Bone marrow (tissue), 2 donors: ENCODE results near the gene CARNS1.
A peak's percentile ranks its signal among the peaks of the same experiment; 100 is the strongest.

Experiments used
- DNase-seq, 2 donors: peaks; one replicate each; lab custom pipeline; 2025; lab: John Stamatoyannopoulos, UW

Gene CARNS1

DNA sequence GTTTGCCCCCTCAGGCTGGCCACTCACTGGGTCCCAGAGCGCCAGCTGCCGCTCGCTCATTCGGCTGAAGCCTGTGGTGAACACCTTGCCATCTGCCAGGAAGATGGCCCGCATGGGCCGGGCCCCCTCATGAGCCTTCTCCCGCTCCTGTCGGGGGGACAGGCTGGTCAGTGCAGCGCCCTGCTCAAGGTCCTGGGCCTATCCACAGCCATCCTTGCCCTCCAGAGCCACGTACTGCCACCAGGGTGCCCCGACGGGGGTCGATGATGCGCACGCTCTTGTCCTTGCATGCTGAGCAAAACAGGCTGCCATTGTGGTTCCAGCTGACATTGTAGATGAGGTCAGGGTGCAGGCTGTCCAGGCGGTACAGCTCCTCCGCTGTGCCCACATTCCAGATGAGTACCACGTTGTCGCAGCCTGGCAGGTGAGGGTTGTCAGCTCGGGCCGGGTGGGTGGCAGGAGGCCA lies 25.7 kb downstream of the CARNS1 start:
- no peak for DNase-seq

DNA sequence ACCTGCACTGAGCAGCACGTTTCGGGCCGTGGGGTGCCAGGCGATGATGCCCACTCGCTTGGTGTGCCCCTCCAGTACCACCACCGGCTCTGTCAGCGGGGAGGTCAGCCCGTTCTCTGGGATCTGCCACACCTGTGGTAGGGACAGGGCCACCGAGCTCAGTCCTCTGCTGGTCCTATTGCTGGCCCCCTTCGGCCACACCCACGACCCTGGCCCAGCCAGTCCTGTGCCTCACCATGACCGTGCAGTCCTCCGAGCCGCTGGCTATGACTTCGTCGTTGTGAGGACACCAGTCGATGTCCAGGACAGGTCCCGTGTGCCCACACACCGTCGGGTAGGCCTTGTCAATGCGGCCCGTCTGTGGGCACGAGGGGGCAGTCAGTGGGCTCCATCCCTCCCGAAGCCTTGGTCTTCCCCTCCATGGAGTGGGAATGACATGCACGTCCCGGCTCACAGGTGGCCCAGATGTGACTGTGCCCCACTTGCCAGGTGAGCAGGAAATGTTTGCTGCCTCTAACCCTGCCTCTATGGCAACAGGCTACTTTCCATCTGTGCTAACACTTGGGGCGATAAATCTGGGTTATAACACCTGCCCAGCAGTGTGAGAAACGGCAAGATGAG lies 26.4 kb downstream of the CARNS1 start:
- no peak for DNase-seq

DNA sequence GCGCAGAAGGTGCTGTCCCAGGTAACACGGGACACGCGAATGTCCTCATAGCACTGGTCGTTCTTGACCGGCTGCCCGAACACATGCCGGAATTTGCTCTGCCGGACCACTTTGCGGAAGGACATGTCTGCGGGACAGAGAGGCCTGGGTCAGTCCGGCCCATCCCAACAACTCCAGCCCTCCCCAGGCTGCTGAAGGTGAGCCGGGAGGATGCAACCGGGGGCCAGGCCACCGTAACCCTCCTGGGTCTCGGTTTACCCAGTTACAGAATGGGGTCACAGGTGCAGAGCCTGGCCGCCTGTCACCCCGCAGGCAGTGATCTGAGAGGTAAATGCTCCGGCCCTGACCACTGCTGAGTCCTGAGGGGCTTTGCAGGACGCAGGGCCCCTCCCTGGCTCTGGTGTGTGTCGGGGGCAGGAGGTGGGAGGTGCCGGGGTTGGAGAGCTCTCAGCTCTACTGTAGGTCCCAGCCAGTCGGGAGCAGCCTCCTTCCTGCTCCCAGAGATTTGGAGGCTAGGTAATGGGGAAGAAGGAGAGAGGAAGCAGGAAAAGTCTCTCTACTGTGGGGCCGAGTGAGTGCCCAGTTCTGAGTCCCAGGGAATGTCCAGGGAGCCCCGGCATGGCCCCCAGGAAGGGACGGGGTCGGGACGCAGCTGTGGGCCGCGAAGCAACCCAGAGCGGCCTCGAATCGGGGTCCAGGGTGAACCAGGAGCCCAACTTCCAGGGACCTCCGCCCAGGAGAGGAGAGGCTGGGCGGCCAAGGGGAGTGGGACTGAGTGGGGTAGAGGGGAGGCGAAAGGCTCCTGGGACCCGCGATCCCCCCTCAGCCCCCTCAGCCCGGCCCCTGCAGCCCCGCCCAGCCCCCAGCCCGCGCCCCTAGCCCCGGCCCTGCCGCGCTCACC lies 27.3 kb downstream of the CARNS1 start:
- no peak for DNase-seq

DNA sequence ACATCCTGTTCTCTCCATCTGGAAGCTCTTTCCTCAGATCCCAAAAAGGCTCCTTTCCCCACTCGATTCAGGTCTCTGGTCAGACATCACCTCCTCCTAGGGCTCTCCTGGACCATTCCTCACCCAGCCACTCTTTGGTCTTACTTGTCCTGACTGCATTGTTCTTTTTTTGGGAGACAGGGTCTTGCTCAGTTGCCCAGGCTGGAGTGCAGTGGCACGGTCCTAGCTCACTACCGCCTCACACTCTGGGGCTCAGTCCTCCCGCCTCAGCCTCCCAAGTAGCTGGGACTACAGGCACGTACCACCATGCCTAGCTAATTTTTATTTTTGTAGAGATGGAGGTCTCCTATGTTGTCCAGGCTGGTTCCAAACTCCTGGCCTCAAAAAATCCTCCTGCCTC lies 30.0 kb downstream of the CARNS1 start:
- DNase-seq, result no peak

DNA sequence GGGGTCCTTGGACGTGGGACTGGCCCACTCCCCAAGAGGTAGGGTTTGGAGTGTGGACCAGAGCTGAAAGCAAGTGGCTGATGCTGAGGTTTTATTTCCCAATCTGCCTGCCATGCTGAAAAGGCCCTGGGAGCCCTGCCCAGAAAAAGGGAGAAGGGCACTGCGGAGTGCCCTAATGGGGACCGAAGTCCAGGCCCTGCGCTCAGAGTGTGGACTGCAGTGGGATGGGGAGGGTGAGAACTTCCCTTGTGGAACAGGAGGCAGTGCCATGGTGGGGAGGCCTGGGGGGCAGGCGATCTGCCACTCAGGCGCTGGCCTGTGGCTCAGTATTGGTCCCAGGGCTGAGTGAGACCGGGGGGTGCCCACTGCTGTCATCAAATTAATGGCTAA lies 32.7 kb downstream of the CARNS1 start:
- DNase-seq, result no peak

DNA sequence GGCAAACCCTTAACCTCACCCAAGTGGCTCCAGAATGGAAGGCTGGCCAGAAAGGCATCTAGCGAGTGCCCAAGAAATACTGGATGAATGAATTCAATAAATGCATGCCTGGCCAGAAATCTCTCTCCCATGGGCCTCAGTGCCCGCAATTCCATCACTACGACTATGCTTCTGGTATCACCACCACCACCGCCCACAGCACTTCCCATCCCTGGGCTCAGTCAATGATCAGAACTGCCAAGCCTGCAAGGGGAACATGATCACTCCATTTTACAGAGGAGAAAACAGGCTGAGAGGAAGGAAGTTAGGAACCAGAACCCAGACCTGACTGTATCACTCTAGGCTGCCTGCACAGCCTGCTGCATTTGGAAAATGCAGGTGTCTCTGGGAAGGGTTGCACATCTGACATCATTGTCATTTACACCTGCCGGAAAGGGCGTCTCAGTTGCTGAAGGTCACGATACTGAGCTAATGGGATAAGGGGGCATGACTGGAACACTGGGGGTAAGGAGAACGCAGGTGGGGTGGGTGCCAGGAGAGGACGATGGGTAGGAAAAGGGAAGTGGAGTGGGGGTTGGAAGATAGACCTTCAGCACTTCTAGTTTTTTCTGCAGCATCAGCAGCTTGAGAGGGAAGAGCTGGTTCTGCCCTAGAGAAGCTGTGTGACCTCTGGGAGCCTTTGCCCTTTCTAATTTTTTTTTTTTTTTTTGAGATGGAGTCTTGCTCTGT lies 33.8 kb downstream of the CARNS1 start:
- DNase-seq, result peak in 1 of 2 donors; percentile 6

DNA sequence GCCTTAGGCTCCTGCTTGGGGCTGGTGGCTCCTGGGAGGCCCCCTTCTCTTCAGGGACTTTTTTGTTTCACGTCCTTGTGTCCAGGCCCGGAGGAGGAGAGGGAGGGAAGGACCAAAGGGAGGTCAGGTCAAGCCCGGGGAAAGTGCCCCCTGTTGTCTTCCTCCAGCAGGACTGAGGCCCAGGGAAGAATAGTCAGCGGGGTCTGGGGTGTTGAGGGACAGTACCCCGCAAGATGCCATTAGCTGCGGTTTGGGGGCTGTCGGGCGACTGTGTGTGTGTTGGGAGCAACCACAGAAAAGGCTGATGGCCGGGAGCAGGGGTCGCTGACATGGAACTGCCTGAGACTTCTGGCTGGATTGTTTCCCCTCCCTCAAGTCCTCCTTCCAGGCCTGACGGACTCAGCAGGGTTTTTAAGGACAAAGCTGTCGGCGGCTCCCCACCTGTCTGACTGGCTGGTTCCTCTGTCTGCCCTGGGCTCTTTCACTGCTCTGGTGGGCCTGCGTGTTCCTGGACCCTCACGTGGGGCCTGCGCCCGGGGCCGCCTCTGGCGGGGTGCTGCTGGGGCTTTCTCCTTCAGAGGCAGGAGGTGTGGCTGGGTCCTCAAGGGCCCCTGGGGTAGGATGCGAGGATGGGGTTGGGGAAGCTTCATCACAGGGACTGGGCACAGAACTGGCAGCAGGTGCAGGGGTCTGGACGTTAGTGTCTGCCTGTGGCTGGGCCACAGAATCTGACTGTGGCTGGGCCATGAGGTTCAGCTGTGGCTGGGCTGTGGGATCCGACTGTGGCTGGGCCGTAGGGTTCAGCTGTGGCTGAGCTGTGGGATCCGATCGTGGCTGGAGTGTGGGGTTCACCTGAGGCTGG lies 35.5 kb downstream of the CARNS1 start:
- DNase-seq, result no peak

DNA sequence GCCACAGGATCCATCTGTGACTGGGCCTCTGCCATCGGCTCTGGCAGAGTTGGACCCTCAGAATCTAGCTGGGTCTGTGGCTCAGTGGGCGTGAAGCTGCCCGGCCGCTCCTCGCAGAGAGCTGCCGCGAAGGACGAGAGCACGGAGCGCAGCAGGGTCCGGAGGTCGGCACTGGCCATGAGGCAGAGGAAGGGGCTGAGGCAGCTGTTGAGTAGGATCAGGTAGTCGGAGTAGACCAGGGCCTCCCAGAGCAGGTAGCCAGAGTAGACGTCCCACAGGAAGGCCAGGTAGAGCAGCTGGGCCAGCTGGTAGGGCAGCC lies 36.1 kb downstream of the CARNS1 start:
- no peak for DNase-seq

DNA sequence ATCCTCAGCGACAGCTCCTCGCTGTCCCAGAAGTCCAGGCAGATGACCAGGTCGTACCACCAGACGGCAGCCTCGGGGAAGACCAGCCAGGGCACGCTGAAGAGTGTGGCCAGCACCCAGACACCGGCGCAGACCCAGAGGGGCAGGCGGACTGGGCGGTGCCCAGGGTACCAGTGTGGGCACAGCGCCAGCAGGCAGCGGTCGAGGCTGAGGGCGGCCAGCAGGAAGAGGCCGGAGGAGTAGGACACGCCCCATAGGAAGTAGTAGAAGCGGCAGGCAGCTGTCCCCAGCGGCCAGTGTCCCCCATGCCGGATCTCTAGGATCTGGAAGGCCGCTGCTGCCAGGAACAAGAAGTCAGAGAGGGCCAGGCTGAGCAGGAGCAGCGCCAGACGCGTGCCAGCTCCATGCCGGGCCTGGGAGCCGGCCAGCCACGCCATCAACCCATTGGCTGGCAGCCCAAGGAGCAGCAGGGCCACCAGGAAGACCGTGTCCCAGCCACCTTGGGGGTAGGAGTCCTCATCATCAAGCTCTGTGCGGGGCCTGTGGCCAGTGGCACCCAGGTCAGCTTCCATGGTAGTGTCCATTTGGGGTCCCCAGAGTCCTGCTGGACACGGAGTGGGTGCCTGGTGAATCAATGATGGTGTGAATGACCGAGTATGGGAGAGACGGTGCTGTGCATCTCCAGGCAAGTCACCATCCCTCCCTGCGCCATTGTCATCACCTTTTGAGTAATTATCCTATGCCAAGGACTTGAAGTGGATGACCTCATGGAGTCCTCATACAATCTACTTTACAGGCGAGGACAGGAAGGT lies 36.9 kb downstream of the CARNS1 start, which contains the start of gene GPR152:
GPR152 (minus strand) TSS at position 589 of the 812 bp plus-strand sequence; CDS start at position 584, 5 bp downstream.
- DNase-seq, result no peak

DNA sequence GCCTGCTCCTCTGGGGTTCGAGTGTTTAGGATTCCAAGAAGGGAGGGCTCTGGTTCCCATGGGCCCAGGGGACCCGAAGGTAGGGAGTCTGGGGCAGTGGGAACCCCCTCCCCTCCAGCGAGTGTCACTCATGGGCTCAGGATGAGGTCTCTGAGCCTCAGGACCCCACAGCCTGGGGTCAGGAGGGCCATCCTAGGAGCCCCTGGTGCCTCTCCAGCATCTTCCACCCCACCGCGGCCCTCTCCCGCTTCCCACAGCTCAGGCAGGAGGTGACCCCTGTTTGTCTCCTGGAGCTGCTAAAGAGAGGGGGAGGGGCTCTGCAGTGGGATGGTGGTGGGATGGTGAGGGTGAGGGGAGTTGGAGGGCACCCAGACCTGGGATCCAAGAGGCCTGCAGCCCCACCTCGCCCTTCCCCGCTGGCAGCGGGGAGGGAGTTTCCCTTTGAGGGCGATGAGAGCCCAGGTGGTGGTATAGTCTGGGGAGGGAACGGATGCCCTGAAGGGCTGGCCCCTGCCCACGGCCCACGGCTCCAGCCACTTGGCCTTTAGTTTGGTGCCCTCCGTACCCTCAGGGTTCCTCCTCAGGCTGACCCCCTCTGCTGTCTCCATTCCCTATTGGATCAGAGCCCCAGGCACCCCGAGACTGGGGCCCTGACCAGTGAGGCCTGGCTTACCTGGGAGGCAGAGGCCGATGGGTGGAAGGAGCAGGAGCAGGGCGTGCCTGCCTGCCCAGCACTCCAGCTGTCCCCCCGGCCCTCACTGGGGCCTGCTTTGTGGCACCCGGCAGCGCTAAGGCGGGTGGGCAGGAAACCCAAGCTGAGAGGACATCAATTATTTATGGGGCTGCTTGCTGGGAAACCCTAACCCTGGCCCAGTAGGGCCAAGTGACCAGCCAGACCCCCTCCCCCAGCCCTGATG lies 38.6 kb downstream of the CARNS1 start:
- no peak for DNase-seq

DNA sequence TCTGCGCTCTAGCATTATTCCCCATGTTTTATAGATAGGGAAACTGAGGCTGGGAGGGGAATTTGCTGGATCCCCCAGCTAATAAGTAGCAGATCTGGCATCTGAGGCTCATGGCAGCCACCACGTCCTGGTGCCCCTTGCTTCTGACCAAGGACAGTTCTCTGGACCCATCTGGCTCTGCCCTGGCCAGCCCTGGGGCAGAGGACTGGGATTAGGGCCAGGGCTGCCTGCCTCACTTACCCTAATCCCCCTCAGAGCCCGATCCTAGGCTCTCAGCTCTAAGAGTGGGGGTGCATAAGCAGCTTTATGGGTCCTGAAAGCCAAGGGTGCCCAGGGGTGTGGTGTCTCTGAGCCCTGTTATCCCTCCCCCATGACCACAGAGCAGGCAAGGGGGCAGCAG lies 39.6 kb downstream of the CARNS1 start, which contains the start of gene CABP4:
CABP4 (plus strand) TSS at position 301 of the 400 bp plus-strand sequence; CDS start at position 371, 70 bp downstream.
- DNase-seq, result no peak

DNA sequence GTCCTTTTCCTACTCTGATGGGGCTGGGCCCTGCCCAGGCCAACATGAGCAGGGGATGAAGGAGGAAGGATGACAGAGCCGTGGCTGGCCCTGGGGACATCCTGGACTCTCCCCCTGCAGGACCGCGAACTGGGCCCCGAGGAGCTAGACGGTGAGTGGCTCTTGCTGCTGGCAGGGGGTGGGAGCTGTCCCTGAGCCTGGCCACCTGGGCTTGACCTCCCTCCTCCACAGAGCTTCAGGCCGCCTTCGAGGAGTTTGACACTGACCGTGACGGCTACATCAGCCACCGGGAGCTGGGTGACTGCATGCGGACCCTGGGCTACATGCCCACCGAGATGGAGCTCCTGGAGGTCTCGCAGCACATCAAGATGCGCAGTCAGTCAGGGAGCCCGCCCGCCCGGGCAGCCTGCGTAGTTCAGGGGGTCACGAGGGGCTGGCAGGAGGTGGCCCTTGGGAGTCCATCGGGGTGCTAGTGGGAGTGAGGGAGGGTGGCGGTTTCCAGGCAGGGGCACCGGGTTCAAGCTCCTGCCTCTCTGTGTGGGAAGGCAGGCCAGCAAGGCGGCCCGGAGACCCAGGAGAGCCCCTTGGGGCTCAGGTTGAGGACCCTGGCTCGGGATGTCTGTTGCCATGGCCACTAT lies 40.7 kb downstream of the CARNS1 start:
- DNase-seq, result no peak

DNA sequence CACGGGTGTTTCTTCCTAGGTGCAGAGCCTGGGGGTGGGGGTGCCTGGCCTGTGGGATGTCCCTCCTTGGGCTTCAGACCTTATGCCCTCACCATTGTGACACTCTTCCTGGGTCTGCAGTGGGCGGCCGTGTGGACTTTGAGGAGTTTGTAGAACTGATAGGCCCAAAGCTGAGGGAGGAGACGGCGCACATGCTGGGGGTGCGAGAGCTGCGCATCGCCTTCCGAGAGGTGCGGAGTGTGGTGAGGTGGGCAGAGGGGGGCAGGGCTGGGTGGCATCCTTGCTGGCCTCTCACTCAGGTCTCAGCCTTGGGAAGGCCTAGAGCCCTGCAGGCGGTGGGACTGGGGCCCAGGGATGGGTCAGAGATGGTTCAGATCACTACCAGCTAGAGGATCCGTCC lies 42.0 kb downstream of the CARNS1 start:
- DNase-seq, result no peak

DNA sequence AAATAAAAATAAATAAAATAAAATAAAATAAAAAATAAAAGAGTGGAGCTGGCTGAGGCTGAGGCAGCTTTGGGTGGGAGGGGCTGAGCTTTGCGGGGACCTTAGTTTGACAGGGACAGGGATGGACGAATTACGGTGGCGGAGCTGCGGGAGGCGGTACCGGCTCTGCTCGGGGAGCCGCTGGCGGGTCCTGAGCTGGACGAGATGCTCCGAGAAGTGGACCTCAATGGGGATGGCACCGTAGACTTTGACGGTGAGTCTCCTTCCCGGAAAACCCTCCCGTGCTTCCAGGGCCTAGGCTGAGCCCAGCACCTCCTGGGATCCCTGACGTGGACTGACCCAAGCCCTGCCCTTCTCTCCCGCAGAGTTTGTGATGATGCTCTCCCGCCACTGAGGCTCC lies 42.8 kb downstream of the CARNS1 start:
- no peak for DNase-seq

DNA sequence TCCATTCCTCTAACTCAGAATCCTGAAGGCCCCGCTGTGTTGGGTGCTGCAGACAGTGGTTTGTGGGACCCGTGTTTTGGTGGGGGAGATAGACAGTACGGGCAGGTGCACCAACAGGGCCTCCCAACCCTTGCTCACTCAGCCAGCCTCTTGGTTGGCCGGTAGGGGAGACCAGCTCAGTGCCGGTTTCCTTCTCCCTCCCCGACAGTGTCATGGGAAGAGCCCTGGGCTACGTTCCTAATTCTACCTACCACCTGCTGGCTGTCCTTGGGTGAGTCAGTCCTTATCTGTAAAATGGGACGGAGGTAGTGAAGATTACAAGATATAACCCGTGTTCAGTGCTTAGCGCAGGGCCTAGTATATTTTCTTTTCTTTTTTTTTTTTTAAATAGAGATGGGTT lies 47.7 kb downstream of the CARNS1 start:
- no peak for DNase-seq

DNA sequence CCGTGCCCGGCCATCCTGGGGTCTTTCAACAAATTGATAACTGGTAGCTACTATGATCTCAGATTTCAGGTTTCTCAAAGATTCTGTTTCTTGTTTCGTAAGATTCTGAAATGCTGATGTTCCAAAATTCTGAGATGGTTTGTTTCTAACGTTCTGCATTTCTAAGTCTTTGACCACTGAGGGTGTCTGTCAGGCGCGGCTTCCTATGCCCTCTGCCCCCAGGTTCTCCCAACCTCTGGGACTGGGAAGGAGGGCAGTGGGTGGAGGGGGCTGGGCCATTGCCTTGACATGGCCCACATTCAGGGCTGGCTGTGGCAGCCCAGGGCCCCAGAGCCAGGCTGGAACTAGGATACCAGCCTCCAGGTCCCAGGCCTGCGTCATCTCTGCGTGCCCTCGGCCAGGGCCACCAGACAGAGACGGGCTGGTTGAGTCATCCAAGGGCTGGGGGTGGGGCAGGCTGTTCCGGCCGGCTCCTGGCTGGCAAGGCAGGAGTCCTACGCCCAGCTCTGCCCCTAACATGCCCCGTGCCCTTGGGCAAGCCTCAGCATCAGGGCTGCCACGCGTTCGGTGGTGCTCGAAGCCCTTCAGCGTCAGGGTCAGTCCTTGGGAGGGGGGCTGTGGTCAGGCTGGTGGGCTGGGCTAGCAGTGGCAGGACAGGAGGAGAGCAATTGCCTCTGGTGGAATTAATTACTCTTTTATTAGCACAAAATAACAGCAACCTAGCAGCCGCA lies 48.4 kb downstream of the CARNS1 start:
- no peak for DNase-seq

DNA sequence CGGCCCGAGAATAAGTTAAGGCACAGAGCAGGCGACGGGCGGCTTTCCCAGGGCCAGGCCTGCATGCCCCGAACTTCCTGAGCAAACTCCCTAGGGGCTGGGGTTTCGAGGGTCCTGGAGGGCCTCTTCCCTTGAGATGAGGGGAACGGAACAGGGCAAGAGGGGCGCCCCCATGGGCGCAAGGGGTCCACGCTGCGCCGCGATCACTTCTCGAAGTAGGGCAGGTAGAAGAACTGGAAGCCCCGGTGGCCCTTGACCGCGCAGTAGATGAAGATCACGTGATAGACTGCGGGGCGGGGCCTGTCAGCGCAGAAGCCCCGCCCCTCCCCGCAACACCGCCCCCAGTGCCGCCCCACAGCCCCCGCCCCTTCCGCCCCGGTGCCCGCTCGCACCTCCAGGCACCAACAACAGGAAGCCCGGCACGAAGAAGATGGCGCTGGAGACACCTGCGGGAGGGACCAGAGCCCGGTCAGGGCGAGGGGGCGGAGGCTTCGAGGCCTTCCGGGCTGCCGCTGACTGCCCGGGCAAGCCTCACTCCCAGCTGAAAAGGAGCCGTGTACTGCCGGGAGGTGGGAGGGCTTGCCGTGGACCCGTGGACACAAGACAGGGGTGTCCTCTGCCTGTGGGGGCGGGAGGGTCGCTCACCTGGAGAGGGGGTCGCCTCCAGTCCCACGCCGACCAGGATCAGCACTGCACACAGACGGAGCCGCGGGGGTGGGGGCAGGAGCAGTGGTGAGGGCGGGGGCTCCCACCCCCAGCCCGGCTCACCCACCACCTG lies 49.1 kb downstream of the CARNS1 start:
- peak; percentile 70 to 76 for DNase-seq

DNA sequence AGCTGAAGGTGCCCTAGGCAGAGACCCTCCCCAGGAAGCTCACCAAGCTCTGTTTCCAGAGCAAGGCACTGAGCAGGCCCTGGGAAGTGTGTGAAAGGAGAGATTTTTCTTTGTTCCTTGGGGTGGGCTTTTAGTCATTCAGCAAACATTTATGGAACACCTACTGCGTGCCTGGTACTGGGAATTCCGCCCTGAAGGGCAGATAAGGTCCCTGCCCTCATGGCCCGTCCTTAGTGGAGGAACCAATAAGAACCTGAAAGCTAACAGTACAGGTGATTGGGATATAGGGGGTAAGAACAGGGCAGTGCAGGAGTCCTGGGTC lies 49.7 kb downstream of the CARNS1 start:
- no peak for DNase-seq
